Measurements from ENCODE around the gene ASB17.

- no peak for TF ChIP-seq CTCF (conservative IDR thresholded peaks at IDR 0.05)
- no peak for TF ChIP-seq ZFX (IDR thresholded peaks at IDR 0.05)
Observed at GRCh38 chr1:75952016-75952415, 19.8 kb upstream of the ASB17 start.

Data from C4-2B (cell line).